Upper lobe of right lung (tissue), 1 donor: ENCODE results near the gene CFHR3. TPM values are rescaled to one million over a fixed set of nuclear protein-coding genes. Genes with fewer than 3 reads are reported as not detected.

ENCODE experiments used
- ATAC-seq: fragments of 200-7000 bp; cut with Tn5 transposase; one replicate; pipeline ENCODE4 v1.9.1; 2020; ENCODE audit warnings: mild to moderate bottlenecking, moderate library complexity
- DNase-seq: peaks from one replicate; pipeline ENCODE4 v3.0.0-alpha.2; 2020
- H3K27ac ChIP-seq: fragments of 200-600 bp; one replicate; pipeline ENCODE4 v1.8.0; 2022
- H3K27me3 ChIP-seq: fragments of 200-600 bp; one replicate; pipeline ENCODE4 v1.8.0; 2022; ENCODE audit warnings: mild to moderate bottlenecking
- H3K36me3 ChIP-seq: fragments of 200-600 bp; one replicate; pipeline ENCODE4 v1.8.0; 2022
- H3K4me1 ChIP-seq: fragments of 200-600 bp; one replicate; pipeline ENCODE4 v1.8.0; 2022
- H3K4me3 ChIP-seq: fragments of 200-600 bp; one replicate; pipeline ENCODE4 v1.8.0; 2022; ENCODE audit warnings: mild to moderate bottlenecking
- H3K9me3 ChIP-seq: fragments of 200-600 bp; one replicate; pipeline ENCODE4 v1.8.0; 2022
- CTCF ChIP-seq: fragments of 200-600 bp; IDR thresholded peaks from one replicate; pipeline ENCODE4 v1.8.0; 2022; ENCODE audit warnings: antibody characterized with exemption
- intact Hi-C: fragments of 100-400 bp; cut with DNase I; formaldehyde crosslinking; loops from one replicate; pipeline ENCODE4 v1.11.0; 2022
- long read RNA-seq: library from polyadenylated mRNA; unstranded; transcript quantifications from one replicate; pipeline ENCODE4 v2.0.0, GENCODE V29; 2021
- total RNA-seq: library from RNA; stranded (reverse); fragmentation: NEBNext Ultra II Directional; extraction: Animal tissue kit (Norgen Biotek cat#: 25700); gene quantifications from one replicate; pipeline ENCODE4 v1.2.1, GENCODE V29; 2021
- donor health status: DM: no; HTN: yes; CAD: no; lungs with severe emphysema.

CFHR3 gene
- total RNA-seq = 0.23 TPM
- long read RNA-seq = 0 reads

- H3K27ac ChIP-seq = no peak within 1 kb of the TSS
- H3K27me3 ChIP-seq = no peaks in the 10 kb centered on the region
- intact Hi-C loops = no loop called here
- no peak for ATAC-seq
- no peak for DNase-seq
- no peaks in the 10 kb centered on the region for H3K36me3 ChIP-seq
- H3K9me3 ChIP-seq = no peaks in the 10 kb centered on the region
- no peaks in the 10 kb centered on the region for H3K4me1 ChIP-seq
- no peak within 1 kb of the TSS for H3K4me3 ChIP-seq
- no peak for TF ChIP-seq CTCF
Measured at GRCh38 chr1:196774603-196775002, at the start of gene CFHR3. Gene CFHR3, plus strand, starts transcription at chr1:196774840. Its CDS starts 47 bp downstream, at chr1:196774887.

- no peak for TF ChIP-seq CTCF
- Histone ChIP-seq H3K9me3 (no peaks in the 10 kb centered on the region), H3K4me1 (no peaks in the 10 kb centered on the region), H3K4me3 (no peak overlapping the region), H3K27ac (no peak overlapping the region), H3K36me3 (no peaks in the 10 kb centered on the region), H3K27me3 (no peaks in the 10 kb centered on the region)
- intact Hi-C loops = no loop called here
- ATAC-seq = no peak
- DNase-seq = no peak
Measured at GRCh38 chr1:196732526-196732925, 42.1 kb upstream of the CFHR3 start.

GRCh38 chr1:196733091-196733970 lies 41.3 kb upstream of the CFHR3 start:
- Histone ChIP-seq H3K27me3 (no peaks in the 10 kb centered on the region), H3K36me3 (no peaks in the 10 kb centered on the region), H3K9me3 (no peaks in the 10 kb centered on the region), H3K4me1 (no peaks in the 10 kb centered on the region), H3K4me3 (no peak overlapping the region), H3K27ac (no peak overlapping the region)
- DNase-seq (no peak), ATAC-seq (no peak)
- TF ChIP-seq CTCF = no peak
- intact Hi-C loops = no loop called here

DNA sequence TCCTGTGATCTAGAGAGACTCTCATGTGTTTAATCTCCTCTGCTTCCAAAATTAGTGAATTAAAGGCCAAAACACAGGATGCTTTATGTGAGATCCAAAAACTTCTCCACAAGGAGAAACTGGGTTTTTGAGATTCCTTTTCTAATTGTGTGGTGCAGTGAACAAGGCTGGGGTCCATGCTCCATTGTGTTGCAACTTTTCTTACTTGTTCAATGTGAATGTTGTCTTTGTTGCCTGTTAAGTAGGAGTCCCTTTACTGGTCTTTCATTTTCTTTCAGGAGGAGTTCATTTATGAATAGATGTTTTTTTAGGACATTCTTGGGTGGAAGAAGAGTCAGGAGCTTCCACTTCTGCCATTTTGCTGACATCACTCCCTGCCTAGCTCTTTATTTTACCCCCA lies 40.6 kb upstream of the CFHR3 start:
- ATAC-seq (no peak), DNase-seq (no peak)
- Histone ChIP-seq H3K4me3 (no peak overlapping the region), H3K9me3 (no peaks in the 10 kb centered on the region), H3K27me3 (no peaks in the 10 kb centered on the region), H3K4me1 (no peaks in the 10 kb centered on the region), H3K36me3 (no peaks in the 10 kb centered on the region), H3K27ac (no peak overlapping the region)
- TF ChIP-seq CTCF = no peak
- intact Hi-C loops = no loop called here

- H3K27ac ChIP-seq = no peak overlapping the region
- H3K4me3 ChIP-seq = no peak overlapping the region
- intact Hi-C loops = no loop called here
- no peaks in the 10 kb centered on the region for H3K27me3 ChIP-seq
- DNase-seq (no peak), ATAC-seq (no peak)
- H3K9me3 ChIP-seq = no peaks in the 10 kb centered on the region
- H3K36me3 ChIP-seq = no peaks in the 10 kb centered on the region
- no peaks in the 10 kb centered on the region for H3K4me1 ChIP-seq
- TF ChIP-seq CTCF = no peak
Measured at GRCh38 chr1:196734460-196734859, 40.2 kb upstream of the CFHR3 start.
